Measurements from ENCODE around the gene FGF19. TPM values are rescaled to one million over a fixed set of nuclear protein-coding genes. Genes with fewer than 3 reads are reported as not detected.

FGF19 gene
- polyA plus RNA-seq, 4 donors, result 0.43 to 2.3 (median 1.1) TPM

Other genes with a start within 250 kb of the FGF19 start
- gene LINC01488, start 222.4 kb downstream of the FGF19 start, polyA plus RNA-seq (ENCODE audit: insufficient read length in 4 of 4), result under 1 TPM; 0.06 to 0.09 (median 0.07) TPM
- 100 to 1,000 TPM; 116 to 169 (median 149) TPM for gene CCND1, start 62.9 kb downstream of the FGF19 start, polyA plus RNA-seq (ENCODE audit: insufficient read length in 4 of 4)
- 10 to 100 TPM; 18.7 to 35.7 (median 30.0) TPM for gene LTO1, start 28.7 kb downstream of the FGF19 start, polyA plus RNA-seq (ENCODE audit: insufficient read length in 4 of 4)
- gene FGF4, start 71.3 kb upstream of the FGF19 start, polyA plus RNA-seq (ENCODE audit: insufficient read length in 4 of 4), result not detected
- gene FGF3, start 115.4 kb upstream of the FGF19 start, polyA plus RNA-seq (ENCODE audit: insufficient read length in 4 of 4), result not detected